ENCODE measurements around the gene ACACB. TPM values are rescaled to one million over a fixed set of nuclear protein-coding genes. Genes with fewer than 3 reads are reported as not detected.
"Not testable (repeated sequence)": the region's sequence is repeated elsewhere in the genome, so short reads cannot be mapped to it uniquely, and the experiment has no call there.

The ACACB gene
- total RNA-seq, 2 experiments from 2014 or later, result 11.9 to 14.8 TPM

DNA sequence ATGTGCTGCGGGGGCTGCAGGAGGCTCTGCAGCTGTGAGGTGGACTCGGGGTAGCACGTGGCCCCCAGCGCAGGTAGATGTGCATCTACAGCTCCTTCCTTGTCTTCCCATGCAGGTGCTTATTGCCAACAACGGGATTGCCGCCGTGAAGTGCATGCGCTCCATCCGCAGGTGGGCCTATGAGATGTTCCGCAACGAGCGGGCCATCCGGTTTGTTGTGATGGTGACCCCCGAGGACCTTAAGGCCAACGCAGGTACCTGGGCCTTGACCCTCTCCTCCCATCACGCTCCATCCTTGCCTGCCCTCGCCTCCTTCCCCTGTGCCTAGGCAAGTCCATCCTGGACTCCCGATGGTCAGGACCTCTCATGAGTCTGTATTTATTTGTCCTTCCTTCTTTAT, 51.4 kb downstream of the ACACB start:
- CTCF ChIA-PET, result no interaction called here
- Mint-ChIP-seq H3K27me3 (ENCODE audit: low read depth) (no peaks in the 10 kb centered on the region), H3K36me3 (ENCODE audit: low read depth) (peaks cover 17% of the 10 kb centered on the region), H3K4me1 (ENCODE audit: low read depth) (peaks cover 2% of the 10 kb centered on the region), H3K27ac (no peak overlapping the region), H3K9me3 (ENCODE audit: insufficient read depth) (peaks cover 1% of the 10 kb centered on the region), H3K4me3 (no peak overlapping the region)
- DNase-seq (no peak), ATAC-seq (no peak)
- POLR2A ChIA-PET, result no interaction called here

DNA sequence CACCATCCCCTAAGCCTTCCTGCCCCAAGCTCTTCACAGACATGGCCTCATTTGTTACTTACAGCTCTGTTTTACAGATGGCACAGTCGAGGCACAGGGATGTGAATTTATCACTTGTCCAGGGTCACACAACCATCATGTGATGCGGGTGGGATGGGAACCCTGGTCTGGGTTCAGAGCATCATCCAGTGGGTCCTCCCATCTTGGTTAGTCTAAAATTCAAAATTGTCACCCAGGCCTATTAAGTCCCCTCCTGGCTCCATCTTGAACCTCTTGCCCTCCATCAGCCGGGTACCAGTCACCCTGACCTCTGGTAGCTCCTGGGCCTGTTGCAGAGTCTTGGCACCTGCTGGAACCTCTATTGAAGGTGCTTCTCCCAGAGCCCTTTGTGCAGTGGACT, 52.9 kb downstream of the ACACB start:
- DNase-seq, result no peak
- Mint-ChIP-seq H3K4me1 (ENCODE audit: low read depth) (no peaks in the 10 kb centered on the region), H3K9me3 (ENCODE audit: insufficient read depth) (peaks cover 4% of the 10 kb centered on the region), H3K27me3 (ENCODE audit: low read depth) (no peaks in the 10 kb centered on the region), H3K36me3 (ENCODE audit: low read depth) (peaks cover 17% of the 10 kb centered on the region), H3K27ac (no peak overlapping the region), H3K4me3 (no peak overlapping the region)
- CTCF ChIA-PET, result no interaction called here
- POLR2A ChIA-PET, result no interaction called here
- no peak for ATAC-seq

DNA sequence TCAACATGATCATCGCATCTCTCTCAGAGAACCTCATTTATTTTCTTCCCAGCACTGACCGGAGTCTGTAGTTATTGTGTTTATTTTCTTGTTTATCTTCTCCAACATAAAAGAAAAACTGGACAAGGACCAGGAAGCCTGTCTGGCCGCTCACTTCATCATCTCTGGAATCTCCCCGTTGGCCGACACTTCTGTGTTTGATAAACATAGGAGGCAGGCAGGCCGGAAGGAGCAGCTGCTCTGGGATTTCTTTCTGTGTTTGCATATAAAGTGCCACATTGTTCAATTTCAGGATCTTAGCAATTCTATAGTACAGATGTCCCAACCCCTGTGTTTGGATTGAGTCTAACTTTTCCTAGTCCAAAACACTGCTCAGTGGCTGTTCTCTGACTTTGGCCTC, 53.3 kb downstream of the ACACB start:
- POLR2A ChIA-PET, result no interaction called here
- DNase-seq (no peak), ATAC-seq (no peak)
- no peak overlapping the region for H3K27ac Mint-ChIP-seq
- peaks cover 17% of the 10 kb centered on the region for H3K36me3 Mint-ChIP-seq (ENCODE audit: low read depth)
- CTCF ChIA-PET, result no interaction called here
- H3K9me3 Mint-ChIP-seq (ENCODE audit: insufficient read depth), result peaks cover 4% of the 10 kb centered on the region
- H3K4me3 Mint-ChIP-seq, result no peak overlapping the region
- H3K4me1 Mint-ChIP-seq (ENCODE audit: low read depth), result no peaks in the 10 kb centered on the region
- no peaks in the 10 kb centered on the region for H3K27me3 Mint-ChIP-seq (ENCODE audit: low read depth)

DNA sequence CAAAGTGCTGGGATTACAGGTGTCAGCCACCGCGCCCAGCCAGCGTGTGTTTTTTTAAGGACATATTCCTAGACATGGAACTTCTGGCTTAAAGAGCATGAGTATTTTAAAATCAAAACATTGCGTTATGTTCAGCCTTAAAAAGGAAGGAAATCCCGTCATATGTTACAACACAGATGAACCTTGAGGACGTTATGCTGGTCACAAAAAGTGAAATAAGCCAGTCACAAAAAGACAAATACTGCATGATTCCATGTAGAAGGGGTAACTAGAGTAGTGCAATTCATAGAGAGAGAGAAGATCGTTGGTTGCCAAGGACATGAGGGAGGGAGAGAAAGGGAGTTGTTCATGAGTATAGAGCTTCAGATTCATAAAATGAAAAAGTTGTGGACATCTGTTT, 53.9 kb downstream of the ACACB start:
- no peak overlapping the region for H3K4me3 Mint-ChIP-seq
- H3K9me3 Mint-ChIP-seq (ENCODE audit: insufficient read depth), result peaks cover 4% of the 10 kb centered on the region
- ATAC-seq, result no peak
- H3K27ac Mint-ChIP-seq, result no peak overlapping the region
- no peak for DNase-seq
- H3K4me1 Mint-ChIP-seq (ENCODE audit: low read depth), result no peaks in the 10 kb centered on the region
- H3K36me3 Mint-ChIP-seq (ENCODE audit: low read depth), result peaks cover 17% of the 10 kb centered on the region
- no peaks in the 10 kb centered on the region for H3K27me3 Mint-ChIP-seq (ENCODE audit: low read depth)
- POLR2A ChIA-PET, result no interaction called here
- CTCF ChIA-PET, result no interaction called here

DNA sequence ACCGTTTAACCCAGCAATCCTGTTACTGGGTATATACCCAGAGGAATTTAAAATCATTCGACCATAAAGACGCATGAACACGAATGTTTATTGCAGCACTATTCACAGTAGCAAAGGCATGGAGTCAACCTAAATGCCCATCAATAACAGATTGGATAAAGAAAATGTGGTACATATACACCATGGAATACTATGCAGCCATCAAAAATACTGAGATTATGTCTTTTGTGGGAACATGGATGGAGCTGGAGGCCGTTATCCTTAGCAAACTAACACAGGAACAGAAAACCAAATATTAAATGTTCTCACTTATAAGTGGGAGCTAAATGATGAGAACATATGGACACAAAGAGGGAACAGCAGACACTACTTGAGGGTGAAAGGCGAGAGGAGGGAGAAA, 56.4 kb downstream of the ACACB start:
- DNase-seq; H3K9me3 Mint-ChIP-seq (ENCODE audit: insufficient read depth); H3K27ac Mint-ChIP-seq; ATAC-seq; POLR2A ChIA-PET; H3K27me3 Mint-ChIP-seq (ENCODE audit: low read depth); H3K4me1 Mint-ChIP-seq (ENCODE audit: low read depth); H3K4me3 Mint-ChIP-seq: not testable (repeated sequence)
- CTCF ChIA-PET, result interaction anchor here (1.7 kb wide), 1 partner anchor 61 kb away, joined by 4 read pairs; no protein-coding TSS in a partner anchor
- peaks cover 17% of the 10 kb centered on the region for H3K36me3 Mint-ChIP-seq (ENCODE audit: low read depth)

DNA sequence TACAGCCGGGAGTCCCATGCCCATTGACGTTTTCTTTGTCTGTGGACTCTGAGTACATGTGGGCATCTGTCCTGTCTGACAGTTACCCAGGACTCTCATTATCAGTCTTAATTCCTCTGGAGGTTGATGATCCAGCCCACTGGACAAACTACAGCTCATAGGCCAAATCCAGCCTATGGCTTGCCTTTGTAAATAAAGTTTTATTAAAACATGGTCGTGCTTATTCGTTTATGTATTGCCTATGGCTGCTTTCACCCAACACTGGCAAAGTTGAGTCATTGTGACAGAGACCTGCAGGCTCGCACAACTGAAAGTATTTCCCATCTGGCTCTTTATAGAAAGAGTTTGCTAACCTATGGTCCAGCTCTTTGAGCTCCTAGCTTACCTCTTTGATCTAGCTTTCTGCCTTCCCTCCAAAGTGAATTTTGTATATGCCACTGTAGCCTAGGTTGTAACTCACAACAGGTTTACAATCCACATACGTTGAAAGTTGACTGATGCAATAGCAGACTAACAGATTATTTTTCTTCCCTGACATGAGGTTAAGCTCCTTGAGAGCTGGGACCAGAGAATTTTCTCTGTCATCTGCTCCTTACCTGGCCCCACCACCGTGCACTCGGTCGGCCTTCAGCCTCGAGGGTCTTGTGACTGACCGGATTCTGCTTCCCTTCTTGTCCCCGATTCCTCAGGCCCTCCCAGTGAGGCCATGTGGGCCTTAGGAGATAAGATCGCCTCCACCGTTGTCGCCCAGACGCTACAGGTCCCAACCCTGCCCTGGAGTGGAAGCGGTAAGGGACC, 57.3 kb downstream of the ACACB start:
- Mint-ChIP-seq H3K9me3 (ENCODE audit: insufficient read depth) (peaks cover 4% of the 10 kb centered on the region), H3K36me3 (ENCODE audit: low read depth) (peaks cover 17% of the 10 kb centered on the region), H3K4me1 (ENCODE audit: low read depth) (no peaks in the 10 kb centered on the region), H3K27me3 (ENCODE audit: low read depth) (no peaks in the 10 kb centered on the region), H3K27ac (no peak overlapping the region), H3K4me3 (no peak overlapping the region)
- CTCF ChIA-PET, result interaction anchor here (1.7 kb wide), 1 partner anchor 62 kb away, joined by 4 read pairs; no protein-coding TSS in a partner anchor
- POLR2A ChIA-PET, result no interaction called here
- ATAC-seq, result no peak
- DNase-seq, result no peak

DNA sequence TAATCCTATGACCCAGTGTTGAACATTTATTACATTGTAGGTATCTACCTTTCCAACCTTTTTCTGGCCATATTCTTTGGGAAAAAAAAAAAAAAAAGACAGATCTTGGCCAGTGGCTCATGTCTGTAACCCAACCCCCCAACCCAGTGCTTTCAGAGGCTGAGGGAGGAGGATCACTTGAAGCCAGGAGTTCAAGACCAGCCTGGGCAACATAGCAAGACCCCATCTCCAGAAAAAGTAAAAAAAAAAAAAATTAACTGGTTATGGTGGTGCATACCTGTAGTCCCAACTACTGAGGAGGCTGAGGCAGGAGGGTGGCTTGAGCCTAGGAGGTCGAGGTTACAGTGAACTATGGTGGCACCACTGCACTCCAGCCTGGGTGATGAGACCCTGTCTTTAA, 58.1 kb downstream of the ACACB start:
- no peak for ATAC-seq
- CTCF ChIA-PET, result no interaction called here
- peaks cover 17% of the 10 kb centered on the region for H3K36me3 Mint-ChIP-seq (ENCODE audit: low read depth)

DNA sequence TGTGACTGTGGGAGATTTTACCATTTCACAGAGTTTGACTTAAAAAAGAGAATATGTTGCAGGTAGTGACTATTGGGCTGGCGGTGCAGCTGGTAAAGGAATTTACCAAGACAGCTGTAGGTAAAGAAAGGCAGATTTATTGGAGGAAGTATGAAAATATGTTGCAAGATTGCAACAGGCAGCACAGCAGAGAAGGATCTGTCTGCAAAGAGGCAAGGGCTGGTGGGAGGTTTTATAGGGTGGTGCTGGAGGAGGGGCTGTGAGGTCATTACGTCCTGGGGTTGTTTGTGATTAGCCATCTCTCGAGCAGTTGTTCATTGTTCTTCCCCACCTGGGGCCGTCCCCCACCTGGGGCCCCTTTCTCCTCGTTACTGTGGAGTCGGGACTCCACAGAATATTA, 62.1 kb downstream of the ACACB start:
- CTCF ChIA-PET, result no interaction called here
- POLR2A ChIA-PET, result no interaction called here
- no peak overlapping the region for H3K4me3 Mint-ChIP-seq
- H3K27ac Mint-ChIP-seq, result no peak overlapping the region
- no peak for ATAC-seq
- no peaks in the 10 kb centered on the region for H3K4me1 Mint-ChIP-seq (ENCODE audit: low read depth)
- no peaks in the 10 kb centered on the region for H3K36me3 Mint-ChIP-seq (ENCODE audit: low read depth)
- no peaks in the 10 kb centered on the region for H3K27me3 Mint-ChIP-seq (ENCODE audit: low read depth)
- no peaks in the 10 kb centered on the region for H3K9me3 Mint-ChIP-seq (ENCODE audit: insufficient read depth)
- no peak for DNase-seq

More for the DNA sequence above, 58.1 kb downstream of the ACACB start:
- H3K9me3 Mint-ChIP-seq (ENCODE audit: insufficient read depth), result peaks cover 4% of the 10 kb centered on the region
- POLR2A ChIA-PET, result no interaction called here
- DNase-seq, result no peak
- H3K4me1 Mint-ChIP-seq (ENCODE audit: low read depth), result no peaks in the 10 kb centered on the region
- H3K4me3 Mint-ChIP-seq, result no peak overlapping the region
- no peak overlapping the region for H3K27ac Mint-ChIP-seq
- no peaks in the 10 kb centered on the region for H3K27me3 Mint-ChIP-seq (ENCODE audit: low read depth)

DNA sequence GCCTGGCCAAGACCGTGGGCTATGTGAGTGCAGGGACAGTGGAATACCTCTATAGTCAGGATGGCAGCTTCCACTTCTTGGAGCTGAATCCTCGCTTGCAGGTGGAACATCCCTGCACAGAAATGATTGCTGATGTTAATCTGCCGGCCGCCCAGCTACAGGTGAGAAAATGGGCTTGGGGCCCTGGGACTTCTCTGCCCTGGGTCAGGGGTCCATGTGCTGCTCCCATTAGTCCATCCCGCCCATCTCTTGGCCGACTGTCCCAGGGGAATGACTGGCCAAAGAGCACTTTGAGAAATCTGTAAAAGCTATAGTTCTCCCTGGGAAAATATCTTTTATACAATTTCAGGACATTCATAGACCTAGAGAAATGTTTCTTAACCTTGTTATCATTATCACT, 63.5 kb downstream of the ACACB start:
- H3K27me3 Mint-ChIP-seq (ENCODE audit: low read depth), result no peaks in the 10 kb centered on the region
- H3K4me1 Mint-ChIP-seq (ENCODE audit: low read depth), result no peaks in the 10 kb centered on the region
- ATAC-seq (no peak), DNase-seq (no peak)
- no peaks in the 10 kb centered on the region for H3K36me3 Mint-ChIP-seq (ENCODE audit: low read depth)
- H3K9me3 Mint-ChIP-seq (ENCODE audit: insufficient read depth), result no peaks in the 10 kb centered on the region
- ChIA-PET CTCF (interaction anchor here (0.6 kb wide), 1 partner anchor 223 kb away, joined by 3 read pairs; no protein-coding TSS in a partner anchor), POLR2A (no interaction called here)
- no peak overlapping the region for H3K27ac Mint-ChIP-seq
- no peak overlapping the region for H3K4me3 Mint-ChIP-seq

DNA sequence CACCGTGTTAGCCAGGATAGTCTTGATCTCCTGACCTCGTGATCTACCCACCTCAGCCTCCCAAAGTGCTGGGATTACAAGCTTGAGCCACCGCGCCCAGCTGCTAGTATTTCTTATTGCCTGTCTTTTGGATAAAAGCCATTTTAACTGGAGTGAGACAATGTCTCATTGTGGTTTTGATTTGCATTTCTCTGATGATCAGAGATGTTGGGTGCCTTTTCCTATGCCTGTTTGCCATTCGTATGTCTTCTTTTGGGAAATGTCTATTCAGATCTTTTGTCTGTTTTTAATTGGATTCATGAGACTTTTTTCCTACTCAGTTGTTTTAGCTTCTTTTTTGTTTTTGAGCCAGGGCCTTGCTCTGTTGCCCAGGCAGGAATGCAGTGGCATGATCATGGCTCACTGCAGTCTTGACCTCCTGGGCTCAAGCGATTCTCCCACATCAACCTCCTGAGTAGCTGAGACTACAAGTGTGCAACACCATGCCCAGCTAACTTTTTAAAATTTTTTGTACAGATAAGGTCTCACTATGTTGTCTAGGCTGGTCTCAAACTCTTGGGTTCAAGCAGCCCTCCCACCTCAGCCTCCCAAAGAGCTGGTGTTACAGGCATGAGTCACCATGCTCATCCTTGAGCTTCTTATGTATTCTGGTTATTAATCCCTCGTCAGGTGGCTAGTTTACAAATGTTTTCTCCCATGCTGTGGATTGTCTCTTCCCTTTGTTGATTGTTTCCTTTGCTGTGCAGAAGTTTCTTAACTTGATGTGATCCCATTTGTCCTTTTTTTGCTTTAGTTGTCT, 65.9 kb downstream of the ACACB start:
- Mint-ChIP-seq H3K36me3 (ENCODE audit: low read depth) (no peaks in the 10 kb centered on the region), H3K9me3 (ENCODE audit: insufficient read depth) (no peaks in the 10 kb centered on the region), H3K4me3 (no peak overlapping the region), H3K27me3 (ENCODE audit: low read depth) (no peaks in the 10 kb centered on the region), H3K27ac (no peak overlapping the region), H3K4me1 (ENCODE audit: low read depth) (no peaks in the 10 kb centered on the region)
- DNase-seq (no peak), ATAC-seq (no peak)
- ChIA-PET CTCF (no interaction called here), POLR2A (no interaction called here)

DNA sequence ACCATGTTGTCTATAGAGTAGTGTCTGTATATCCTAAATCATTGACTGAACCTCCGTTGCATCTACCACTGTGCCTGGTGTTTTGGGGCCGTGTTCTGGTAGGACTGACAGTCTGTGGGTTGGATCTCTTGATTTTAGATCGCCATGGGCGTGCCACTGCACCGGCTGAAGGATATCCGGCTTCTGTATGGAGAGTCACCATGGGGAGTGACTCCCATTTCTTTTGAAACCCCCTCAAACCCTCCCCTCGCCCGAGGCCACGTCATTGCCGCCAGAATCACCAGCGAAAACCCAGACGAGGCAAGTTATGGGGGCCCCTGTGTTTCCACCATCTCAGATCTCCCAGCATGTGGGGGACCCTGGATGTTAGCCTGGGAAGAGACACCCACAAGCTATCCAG, 69.1 kb downstream of the ACACB start:
- H3K36me3 Mint-ChIP-seq (ENCODE audit: low read depth), result no peaks in the 10 kb centered on the region
- H3K27me3 Mint-ChIP-seq (ENCODE audit: low read depth), result no peaks in the 10 kb centered on the region
- H3K9me3 Mint-ChIP-seq (ENCODE audit: insufficient read depth), result no peaks in the 10 kb centered on the region
- H3K4me1 Mint-ChIP-seq (ENCODE audit: low read depth), result no peaks in the 10 kb centered on the region
- DNase-seq (no peak), ATAC-seq (no peak)
- CTCF ChIA-PET, result no interaction called here
- no peak overlapping the region for H3K4me3 Mint-ChIP-seq
- H3K27ac Mint-ChIP-seq, result no peak overlapping the region
- POLR2A ChIA-PET, result no interaction called here

DNA sequence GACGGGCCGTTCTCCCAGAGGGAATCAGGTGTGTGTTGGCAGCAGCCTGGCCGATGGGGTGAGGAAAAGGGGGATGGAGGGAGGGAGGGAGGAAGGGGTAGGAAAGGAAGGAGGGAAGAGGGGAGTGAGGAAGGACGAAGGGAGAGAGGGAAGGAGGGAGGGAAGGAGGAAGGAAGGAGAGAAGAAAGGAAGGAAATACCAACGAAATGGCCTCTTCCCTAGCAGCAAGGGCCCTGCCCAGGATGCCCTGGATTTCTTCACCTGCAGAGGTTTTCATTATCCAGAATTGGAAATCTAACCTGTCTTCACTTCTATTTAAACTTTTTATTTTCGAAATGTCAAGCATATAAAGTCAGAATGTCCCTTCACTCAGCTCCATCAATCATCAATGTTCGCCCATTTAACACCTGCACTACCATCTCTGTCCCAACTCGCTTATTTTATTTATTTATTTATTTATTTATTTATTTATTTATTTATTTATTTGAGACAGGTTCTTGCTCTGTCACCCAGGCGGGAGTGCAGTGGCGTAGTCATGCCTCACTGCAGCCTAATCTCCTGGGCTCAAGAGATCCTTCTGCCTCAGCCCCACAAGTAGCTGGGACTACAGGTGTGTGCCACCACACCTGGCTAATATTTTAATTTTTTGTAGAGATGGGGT, 70.7 kb downstream of the ACACB start:
- Mint-ChIP-seq H3K27me3 (ENCODE audit: low read depth) (no peaks in the 10 kb centered on the region), H3K27ac (no peak overlapping the region), H3K9me3 (ENCODE audit: insufficient read depth) (no peaks in the 10 kb centered on the region), H3K36me3 (ENCODE audit: low read depth) (no peaks in the 10 kb centered on the region), H3K4me3 (no peak overlapping the region), H3K4me1 (ENCODE audit: low read depth) (no peaks in the 10 kb centered on the region)
- CTCF ChIA-PET, result no interaction called here
- no peak for DNase-seq
- POLR2A ChIA-PET, result no interaction called here
- no peak for ATAC-seq

Measured in activated CD8-positive, alpha-beta T cell treated with anti-CD3 and anti-CD28 coated beads, Interleukin-2, amount 10 ng/mL, durations not matched to agents 7 days and 5 days (primary cell).